A549 treated with Mapracorat at 1 μM for 4 hours (cell line): ENCODE data around the gene ADCY6. TPM values are rescaled to one million over a fixed set of nuclear protein-coding genes. Genes with fewer than 3 reads are reported as not detected.

Source experiments
- total RNA-seq: library from RNA; stranded (reverse); fragments of 200-300 nt; extraction: Qiagen RNA extraction; gene quantifications from 5 replicates; pipeline ENCODE4 v1.2.3, GENCODE V29; 2022

ADCY6 gene
- total RNA-seq = 10.0 to 15.1 TPM (median 13.8 TPM) in 5 replicates

DNA sequence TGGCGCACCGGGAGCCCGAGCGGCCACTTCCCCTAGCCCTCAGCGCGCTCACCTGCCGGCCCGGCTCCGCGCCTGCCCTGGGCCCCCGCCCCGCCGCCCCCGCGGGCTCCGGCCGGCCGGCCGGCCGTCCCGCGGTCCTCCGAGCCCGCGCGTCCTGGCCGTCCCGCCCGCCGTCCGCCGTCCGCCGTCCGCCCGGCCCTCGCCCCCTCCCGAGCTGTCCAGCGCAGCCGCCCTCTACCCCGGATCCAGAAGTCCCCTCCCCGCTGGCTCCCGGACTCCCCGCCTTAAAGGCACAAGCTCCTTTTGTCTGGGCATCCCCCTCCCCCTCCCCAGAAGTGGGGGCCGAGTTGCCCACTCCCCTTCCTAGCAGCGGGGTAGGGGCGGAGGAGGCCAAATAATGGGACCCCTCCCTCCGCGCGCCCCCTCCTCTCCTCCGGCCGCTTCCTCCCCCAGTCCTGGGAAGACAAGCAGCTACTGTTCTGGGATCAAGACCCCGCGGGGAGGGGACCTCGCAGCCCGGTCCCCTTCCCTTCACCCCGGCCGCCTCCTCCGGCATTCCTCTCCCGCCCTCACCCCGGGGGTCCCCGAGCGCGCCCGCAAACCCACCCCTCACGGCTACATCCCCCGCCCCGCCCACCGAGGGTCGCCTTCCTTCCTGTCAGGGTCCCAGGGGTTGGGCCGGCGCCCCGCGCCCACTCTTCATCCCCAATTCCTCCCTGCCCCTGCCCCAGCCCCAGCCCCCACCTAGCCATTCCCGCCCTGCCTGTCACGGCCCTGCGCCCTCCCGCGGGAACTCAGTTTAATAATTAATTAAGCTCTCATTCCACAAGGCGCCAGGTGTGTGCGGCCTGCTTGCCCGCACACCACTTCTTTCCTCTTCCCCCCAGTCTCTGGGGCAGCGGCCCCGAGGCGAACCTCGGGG is at the start of gene ADCY6:
TSS of gene ADCY6 (minus strand) at position 236 of the 922 bp plus-strand sequence. CDS start 5,655 bp downstream, outside the sequence.

DNA sequence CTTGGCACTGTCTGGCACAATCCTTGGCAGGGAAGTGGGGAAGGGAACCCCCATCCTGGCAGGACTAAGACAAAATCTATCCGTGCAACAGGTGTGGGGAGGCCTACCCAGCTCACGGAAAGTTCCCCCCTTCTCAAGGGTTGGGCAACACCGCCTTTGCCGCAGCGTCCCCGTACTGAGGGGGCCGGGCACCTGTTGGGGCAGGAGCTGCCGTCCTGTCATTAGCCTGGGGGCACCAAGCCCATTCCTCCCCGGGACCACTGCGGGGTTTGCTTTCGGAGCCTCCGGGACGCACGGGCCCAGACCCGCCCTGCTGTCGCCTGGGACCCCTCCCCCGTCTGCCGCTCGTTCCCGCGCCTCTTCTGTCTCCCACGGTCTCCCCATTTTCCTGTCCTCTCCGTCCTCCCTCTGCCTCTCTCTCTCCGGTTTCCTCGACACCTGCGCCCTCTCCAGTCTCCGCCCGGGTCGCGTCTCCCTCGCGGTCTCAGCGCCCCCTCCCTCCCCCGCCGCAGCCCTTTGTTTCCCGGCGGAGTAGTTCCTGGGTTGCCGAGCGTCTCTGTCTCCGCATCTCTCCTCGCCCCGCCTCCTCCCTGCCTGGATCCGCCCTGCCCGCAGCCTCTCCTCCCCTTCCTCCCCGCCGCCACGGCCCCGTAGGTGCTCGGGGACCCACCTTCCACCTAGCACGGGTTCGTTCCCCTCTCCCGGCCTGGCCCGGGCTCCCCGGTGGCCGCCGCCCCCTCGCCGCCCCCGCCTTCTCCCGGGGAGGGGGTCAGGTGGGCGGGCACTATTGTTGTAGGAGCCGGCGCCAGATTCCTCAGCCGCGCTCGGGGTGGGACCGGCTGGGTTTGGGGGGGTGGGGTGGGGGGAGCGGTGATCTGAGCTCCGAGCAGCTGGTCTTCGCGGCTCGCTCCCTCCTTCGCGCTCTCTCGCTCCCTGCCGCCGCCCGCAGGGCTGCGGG is 29.3 kb upstream of the ADCY6 start, which contains the start of gene CACNB3:
TSS of gene CACNB3 (plus strand) at position 624 of the 958 bp plus-strand sequence. CDS start 434 bp downstream, outside the sequence.

DNA sequence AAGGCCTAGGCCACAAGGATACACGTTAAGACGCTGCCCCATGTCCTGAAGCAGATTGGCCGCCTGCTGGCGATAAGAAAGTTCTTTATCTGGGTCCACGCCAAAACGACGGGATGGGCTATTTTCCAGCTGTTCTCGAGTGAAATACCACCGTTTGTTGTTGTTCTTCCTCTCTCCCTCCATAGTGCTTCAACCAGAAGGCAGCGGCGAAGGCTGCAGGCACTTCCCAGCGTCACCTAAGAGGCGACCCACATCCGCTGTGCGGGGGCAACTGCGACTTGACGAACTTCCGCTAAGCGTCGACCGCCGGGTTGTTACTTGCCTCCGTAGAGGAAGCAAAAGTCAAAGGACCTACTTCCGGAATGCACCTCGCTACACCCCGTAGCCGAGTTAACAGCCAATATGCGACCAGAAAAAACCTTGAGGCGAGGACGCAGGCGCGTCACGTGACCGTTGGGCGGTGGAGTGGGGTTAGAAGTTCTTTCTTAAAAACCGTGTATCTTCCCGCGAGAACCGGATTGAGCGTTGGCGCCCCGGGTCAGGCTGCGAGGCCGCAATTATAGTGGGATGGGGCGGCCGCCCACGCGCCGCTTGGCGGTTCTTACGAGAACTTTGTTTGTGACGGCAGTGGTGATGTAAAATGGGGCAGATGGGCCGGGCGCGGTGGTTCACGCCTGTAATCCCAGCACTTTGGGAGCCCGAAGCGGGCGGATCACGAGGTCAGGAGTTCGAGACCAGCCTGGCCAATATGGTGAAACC is 72.2 kb downstream of the ADCY6 start, which contains the start of gene CCNT1:
TSS of gene CCNT1 (minus strand) at position 215 of the 759 bp plus-strand sequence. CDS start at position 183, 32 bp downstream.

Other genes with a start within 250 kb of the ADCY6 start
- not detected in 5 replicates for gene LALBA, start 219.0 kb downstream of the ADCY6 start, total RNA-seq
- gene KANSL2, start 106.9 kb downstream of the ADCY6 start, total RNA-seq = 35.6 to 45.0 TPM (median 39.3 TPM) in 5 replicates
- 11.7 to 15.9 TPM (median 14.3 TPM) in 5 replicates for gene CCNT1, start 72.4 kb downstream of the ADCY6 start, total RNA-seq
- gene CACNB3, start 29.4 kb upstream of the ADCY6 start, total RNA-seq = 33.2 to 48.4 TPM (median 37.0 TPM) in 5 replicates
- gene DDX23, start 63.1 kb upstream of the ADCY6 start, total RNA-seq = 73.6 to 82.3 TPM (median 78.8 TPM) in 5 replicates
- gene RND1, start 76.8 kb upstream of the ADCY6 start, total RNA-seq = 4.3 to 8.4 TPM (median 5.8 TPM) in 5 replicates
- gene FKBP11, start 136.4 kb upstream of the ADCY6 start, total RNA-seq = 44.9 to 64.2 TPM (median 56.2 TPM) in 5 replicates
- gene ARF3, start 168.4 kb upstream of the ADCY6 start, total RNA-seq = 116 to 163 TPM (median 156 TPM) in 5 replicates
- gene WNT10B, start 182.6 kb upstream of the ADCY6 start, total RNA-seq = 1.5 to 2.5 TPM (median 2.2 TPM) in 5 replicates
- not detected in 5 replicates for gene WNT1, start 189.2 kb upstream of the ADCY6 start, total RNA-seq
- gene DDN, start 210.3 kb upstream of the ADCY6 start, total RNA-seq = 0.57 to 1.1 TPM (median 0.81 TPM) in 5 replicates
- 37.6 to 48.4 TPM (median 39.8 TPM) in 5 replicates for gene PRKAG1, start 229.7 kb upstream of the ADCY6 start, total RNA-seq